ENCODE results near the gene SARM1.

DNA sequence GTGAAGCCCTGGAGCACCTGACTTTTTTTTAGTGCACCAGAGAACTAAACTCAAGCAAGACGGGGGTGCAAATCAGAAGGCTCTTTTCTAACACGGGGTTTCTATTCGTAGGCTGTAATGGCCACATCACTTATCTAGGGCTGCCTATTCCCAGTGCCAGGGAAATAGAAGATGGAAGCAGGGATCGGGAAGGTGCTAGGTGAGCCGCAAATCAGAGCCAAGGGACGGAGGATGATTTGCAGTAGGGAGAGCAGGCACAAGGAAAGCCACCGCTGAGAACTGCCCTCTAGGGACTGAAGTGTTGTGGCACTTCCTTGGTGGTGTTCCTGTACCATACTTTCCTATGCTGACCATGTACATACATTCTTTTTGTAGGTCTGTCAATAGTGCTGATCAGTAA, 42.3 kb downstream of the SARM1 start:
- TF ChIP-seq MTERF4 (CRISPR knock-in tag; IDR thresholded peaks at IDR 0.05): no peak
- TF ChIP-seq ZBTB26 (CRISPR knock-in tag; IDR thresholded peaks at IDR 0.05; ENCODE audit: borderline replicate concordance): no peak
- TF ChIP-seq ZNF740 (CRISPR knock-in tag; IDR thresholded peaks at IDR 0.05): no peak
- TF ChIP-seq ZFP62 (CRISPR knock-in tag; IDR thresholded peaks at IDR 0.05): no peak
- no peak for TF ChIP-seq TEAD3 (CRISPR knock-in tag; optimal IDR thresholded peaks at IDR 0.05; ENCODE audit: borderline replicate concordance)
- TF ChIP-seq MED8 (CRISPR knock-in tag; IDR thresholded peaks at IDR 0.05; ENCODE audit: insufficient replicate concordance): no peak
- no peak for TF ChIP-seq ZBTB1 (CRISPR knock-in tag; IDR thresholded peaks at IDR 0.05; ENCODE audit: borderline replicate concordance)
- TF ChIP-seq ZNF674 (CRISPR knock-in tag; IDR thresholded peaks at IDR 0.05; ENCODE audit: low read depth): no peak
- TF ChIP-seq, protein P1, sequence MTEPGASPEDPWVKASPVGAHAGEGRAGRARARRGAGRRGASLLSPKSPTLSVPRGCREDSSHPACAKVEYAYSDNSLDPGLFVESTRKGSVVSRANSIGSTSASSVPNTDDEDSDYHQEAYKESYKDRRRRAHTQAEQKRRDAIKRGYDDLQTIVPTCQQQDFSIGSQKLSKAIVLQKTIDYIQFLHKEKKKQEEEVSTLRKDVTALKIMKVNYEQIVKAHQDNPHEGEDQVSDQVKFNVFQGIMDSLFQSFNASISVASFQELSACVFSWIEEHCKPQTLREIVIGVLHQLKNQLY (CRISPR knock-in tag; IDR thresholded peaks at IDR 0.05): no peak
- TF ChIP-seq ZMYM2 (CRISPR knock-in tag; IDR thresholded peaks at IDR 0.05): no peak
- no peak for TF ChIP-seq AFF4 (CRISPR knock-in tag; IDR thresholded peaks at IDR 0.05)
- no peak for TF ChIP-seq HMGXB4 (CRISPR knock-in tag; IDR thresholded peaks at IDR 0.05; ENCODE audit: borderline replicate concordance in 1 of 2, low read depth in 1 of 2)
- TF ChIP-seq REPIN1 (CRISPR knock-in tag; IDR thresholded peaks at IDR 0.05; ENCODE audit: borderline replicate concordance, low read depth): no peak
- TF ChIP-seq PAX8 (CRISPR knock-in tag; IDR thresholded peaks at IDR 0.05; ENCODE audit: borderline replicate concordance): no peak
